SW480 (cell line): Measurements from ENCODE around the gene KRTAP10-8.
"Not testable (repeated sequence)": the region's sequence is repeated elsewhere in the genome, so short reads cannot be mapped to it uniquely, and the experiment has no call there.

Experiments used
- DNase-seq: peaks from one replicate; pipeline ENCODE4 v3.0.0-alpha.2; 2016; ENCODE audit warnings: low spot score

KRTAP10-8 gene

DNA sequence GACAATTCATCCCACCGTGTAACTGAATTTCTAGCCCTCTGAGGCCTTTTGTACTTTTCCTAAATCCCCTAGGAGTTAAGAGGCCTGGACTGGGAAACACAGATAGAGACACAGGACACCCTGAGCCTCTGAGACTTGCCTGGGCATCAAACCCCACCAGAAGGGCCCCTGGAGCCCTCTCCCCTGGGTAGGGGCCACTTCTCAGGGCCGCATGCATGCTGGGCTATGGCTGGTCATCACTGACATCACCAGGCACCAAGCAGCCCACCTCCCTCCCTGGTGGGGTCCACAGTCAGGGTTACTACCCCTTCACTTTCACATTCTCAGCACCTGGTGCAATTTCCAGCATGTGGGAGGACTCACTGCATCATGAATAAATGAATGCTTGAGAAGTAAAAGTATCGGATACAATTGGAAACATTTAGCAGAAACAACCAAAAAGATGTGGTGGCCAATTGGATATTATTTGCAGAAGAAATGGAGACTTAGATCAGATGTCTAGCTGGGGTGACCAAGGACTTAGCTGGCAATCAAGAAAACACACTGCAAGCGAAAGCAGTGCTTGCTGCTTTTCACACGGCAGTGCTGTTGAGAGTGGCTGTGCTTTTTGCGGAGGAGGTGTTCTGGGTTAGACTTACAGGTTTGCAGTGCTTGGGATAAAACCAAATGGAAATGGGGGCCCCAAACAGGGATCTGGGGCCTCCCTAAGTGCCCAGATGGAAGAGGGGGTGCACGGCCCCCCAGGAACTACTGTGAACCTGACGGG is 12.4 kb upstream of the KRTAP10-8 start:
- DNase-seq, result no peak

GRCh38 chr21:44600118-44600978 is 11.5 kb upstream of the KRTAP10-8 start, which contains the start of gene KRTAP10-7:
TSS of gene KRTAP10-7 (plus strand) at chr21:44600597. CDS start at chr21:44600622, 25 bp downstream.
- DNase-seq, result not testable (repeated sequence)

DNA sequence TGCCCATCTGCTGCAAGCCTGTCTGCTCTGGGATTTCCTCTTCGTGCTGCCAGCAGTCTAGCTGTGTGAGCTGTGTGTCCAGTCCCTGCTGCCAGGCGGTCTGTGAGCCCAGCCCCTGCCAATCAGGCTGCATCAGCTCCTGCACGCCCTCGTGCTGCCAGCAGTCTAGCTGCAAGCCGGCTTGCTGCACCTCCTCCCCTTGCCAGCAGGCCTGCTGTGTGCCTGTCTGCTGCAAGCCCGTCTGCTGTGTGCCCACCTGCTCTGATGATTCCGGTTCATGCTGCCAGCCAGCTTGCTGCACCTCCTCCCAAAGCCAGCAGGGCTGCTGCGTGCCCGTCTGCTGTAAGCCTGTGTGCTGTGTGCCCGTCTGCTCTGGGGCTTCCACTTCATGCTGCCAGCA is 10.8 kb upstream of the KRTAP10-8 start:
- DNase-seq, result not testable (repeated sequence)

- no peak for DNase-seq
Measured at GRCh38 chr21:44601596-44602462, 10.1 kb upstream of the KRTAP10-8 start.

GRCh38 chr21:44602463-44602850 is 9.4 kb upstream of the KRTAP10-8 start:
- DNase-seq, result no peak

DNA sequence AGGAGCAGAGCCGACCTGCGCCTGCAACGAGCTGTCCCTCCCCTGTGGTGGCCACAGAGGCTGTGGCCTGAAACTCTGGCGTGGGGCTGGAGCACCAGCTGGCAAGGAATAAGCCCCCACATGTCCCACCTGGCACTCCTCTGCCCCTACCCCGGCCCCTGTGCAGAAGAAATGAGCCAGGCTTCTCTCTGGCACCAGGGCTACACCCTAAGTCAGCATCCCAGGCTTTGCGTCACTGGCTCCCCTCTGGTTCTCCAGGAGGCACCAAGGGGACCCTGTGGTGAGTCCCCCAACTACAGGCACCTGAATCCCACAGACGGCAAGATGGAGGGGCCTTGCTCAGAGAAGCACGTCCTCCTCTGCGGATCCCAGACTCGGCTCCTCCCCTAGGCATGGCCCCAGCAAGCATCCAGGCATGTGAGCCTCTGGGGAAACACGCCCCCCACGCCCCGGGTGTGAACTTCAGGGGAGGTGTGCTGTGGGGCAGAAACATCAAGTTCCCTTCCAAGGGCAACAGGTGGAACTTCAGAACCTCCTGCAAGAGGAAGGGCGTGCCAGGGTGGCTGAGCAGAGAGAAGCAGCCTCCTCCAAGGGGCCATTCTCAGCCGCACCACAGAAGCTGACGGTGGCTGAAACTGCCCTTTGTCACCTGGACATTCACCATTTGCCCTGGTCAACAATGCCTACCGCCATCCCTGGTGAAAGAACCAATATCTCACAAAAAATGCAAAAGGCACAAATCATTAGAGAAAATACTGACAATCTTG is 8.6 kb upstream of the KRTAP10-8 start:
- DNase-seq, result no peak

- DNase-seq, result no peak
Measured at GRCh38 chr21:44603911-44604310, 8.0 kb upstream of the KRTAP10-8 start.

GRCh38 chr21:44606495-44606894 is 5.4 kb upstream of the KRTAP10-8 start:
- DNase-seq, result no peak

DNA sequence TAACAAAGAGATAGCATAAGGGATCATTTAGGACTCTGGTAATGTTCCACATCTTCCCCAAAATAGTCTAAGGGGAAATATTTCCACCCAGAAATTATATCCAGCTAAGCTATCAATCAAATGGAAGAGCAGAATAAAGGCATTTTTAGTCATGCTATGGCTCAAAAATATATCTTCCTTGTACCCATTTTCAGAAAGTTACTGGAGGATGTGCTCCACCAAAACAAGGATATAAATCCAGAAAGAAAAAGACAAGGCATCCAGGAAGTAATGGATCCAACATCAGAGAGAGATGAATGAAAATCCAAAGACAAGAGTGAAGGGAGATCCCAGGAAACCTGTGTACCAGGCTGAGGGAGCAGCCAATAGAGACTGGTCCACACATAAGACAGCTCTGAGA is 2.7 kb upstream of the KRTAP10-8 start:
- DNase-seq, result no peak

- DNase-seq, result not testable (repeated sequence)
Measured at GRCh38 chr21:44610157-44610843, 1.6 kb upstream of the KRTAP10-8 start.

DNA sequence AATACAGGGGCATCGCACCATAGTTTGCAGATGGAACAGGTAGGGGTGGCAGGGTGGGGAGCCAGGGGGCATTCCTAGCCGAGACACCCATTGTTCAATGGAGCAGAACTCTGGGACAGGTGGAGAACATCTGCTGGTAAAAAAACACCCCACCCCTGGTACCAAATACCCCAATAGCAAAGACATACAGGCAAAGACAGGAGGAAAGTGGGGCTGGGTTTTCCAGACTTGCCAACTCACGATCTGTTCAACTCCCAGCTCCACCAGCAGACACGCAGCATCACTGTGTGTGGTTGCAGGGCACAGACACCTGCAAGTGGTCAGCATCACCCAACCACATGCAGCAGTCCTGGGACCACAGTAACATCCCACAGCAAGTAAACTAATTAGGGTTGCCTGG is 328 bp upstream of the KRTAP10-8 start:
- no peak for DNase-seq

DNA sequence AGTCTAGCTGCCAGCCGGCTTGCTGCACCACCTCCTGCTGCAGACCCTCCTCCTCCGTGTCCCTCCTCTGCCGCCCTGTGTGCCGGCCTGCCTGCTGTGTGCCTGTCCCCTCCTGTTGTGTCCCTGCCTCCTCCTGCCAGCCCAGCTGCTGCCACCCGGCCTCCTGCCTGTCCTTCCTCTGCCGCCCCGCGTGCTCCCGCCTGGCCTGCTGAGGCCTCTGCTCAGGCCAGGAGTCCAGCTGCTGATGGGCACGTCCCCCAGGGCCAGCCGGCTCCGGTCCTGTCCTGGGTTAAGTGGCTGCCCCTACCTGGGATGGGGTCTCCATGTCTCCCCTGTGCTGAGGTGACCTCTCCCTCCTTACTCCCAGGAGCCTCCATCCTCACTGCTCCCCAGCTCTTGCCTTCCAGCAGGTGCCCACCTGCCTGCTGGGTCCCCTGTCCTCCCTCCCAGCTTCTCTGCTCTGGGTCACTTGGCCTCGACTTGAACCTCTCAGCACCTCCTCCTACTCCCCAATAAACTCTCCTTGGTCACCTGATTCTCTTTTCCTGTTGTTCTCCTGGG is 870 bp downstream of the KRTAP10-8 start:
- no peak for DNase-seq

DNA sequence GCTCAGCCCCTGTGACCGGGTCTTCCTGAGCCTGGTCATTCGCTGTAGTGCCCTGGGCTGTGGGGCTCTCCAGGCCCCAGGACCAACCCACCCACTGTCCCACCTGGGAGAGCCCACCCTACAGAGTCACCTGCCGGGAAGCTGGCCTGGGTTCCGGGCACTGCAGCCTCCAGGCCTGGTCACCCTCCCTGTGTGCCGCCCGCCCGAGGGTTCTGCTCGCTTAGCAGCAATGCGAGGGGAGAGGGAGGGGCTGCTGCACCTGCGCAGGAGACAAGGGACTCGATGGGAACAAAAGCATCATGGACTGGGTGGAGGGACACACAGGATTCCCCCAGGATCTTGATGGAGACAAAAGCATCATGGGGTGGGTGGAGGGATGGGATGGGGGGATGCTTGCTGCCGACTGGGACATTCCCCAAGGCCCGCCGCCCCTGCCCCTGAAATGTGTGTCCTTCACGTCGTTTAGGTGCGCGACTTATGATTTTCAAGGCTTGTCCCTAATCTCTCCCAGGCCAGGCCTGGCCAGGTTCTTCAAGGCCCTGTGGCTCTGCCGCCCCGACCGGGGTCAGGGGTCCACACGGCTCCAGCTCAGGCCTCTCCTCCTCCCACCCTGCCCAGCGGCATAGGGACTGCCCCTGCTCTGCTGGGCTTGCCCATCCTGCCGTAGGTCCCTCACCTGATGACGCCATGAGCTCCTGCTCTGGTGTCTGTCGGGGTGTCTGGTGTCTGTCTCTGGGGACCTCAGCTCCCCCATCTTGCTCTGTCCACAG is 1.7 kb downstream of the KRTAP10-8 start:
- DNase-seq, result no peak

GRCh38 chr21:44614161-44614631 is 2.3 kb downstream of the KRTAP10-8 start:
- DNase-seq, result no peak

- peak; percentile 10 for DNase-seq
Measured at GRCh38 chr21:44614961-44615391, 3.1 kb downstream of the KRTAP10-8 start.

GRCh38 chr21:44615466-44615865 is 3.6 kb downstream of the KRTAP10-8 start:
- no peak for DNase-seq

DNA sequence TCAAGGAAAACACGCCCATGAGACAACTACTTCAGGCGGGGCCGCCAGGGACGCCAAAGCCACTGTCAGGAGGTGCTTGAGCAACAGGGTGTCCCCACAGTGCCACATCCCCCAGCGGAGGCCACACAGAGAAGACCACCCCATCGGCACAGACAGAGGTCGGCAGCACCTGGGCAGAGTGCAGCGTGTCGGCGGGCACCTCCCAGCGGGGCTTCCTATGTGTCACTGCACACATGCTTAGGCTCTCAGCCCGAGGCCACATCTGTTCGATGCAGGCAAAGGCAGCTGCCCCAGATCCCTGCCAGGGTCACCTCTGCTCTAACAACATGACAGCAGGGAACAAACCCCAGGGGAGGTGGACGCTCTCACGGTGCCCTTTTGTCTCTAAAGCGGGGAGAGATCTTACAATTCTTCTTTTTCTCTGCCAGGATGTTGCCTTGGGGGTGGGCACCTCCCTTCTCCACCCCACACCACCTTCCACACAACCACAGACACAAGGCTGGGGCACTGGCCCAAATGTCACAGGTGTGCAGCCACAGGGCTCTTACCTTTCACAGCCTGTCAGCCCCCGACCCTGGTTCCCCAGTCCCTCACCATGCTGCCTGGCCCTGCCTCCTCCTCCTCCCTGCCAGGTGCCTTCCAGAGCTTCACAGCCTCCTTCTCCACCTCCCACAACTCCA is 4.2 kb downstream of the KRTAP10-8 start:
- no peak for DNase-seq

GRCh38 chr21:44616591-44616926 is 4.7 kb downstream of the KRTAP10-8 start:
- no peak for DNase-seq

DNA sequence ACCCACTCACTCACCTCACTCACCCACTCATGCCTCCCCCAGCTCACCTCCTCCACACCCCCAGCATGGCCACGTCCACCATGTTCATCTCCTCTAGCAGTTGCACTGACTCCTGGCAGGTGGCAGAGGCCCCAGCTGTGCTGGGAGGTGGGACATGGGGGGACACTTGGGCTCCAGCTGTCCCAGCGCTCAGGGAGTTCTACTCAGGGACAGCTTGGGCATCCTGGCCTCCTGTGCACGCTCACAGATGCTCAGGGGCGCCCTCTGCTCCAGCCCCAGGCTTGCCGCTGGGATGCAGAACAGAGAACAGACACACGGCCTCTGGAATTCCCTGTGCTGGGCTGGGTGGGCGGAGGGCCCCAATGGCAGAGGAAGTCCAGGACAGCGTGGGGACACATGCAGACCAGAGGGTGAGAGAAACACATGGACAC is 5.2 kb downstream of the KRTAP10-8 start:
- no peak for DNase-seq
